Activated effector memory CD4-positive, alpha-beta T cell treated with Interleukin-2 at 50 U/mL for 16 hours (primary cell): ENCODE measurements around the gene PRKCZ.
A peak's percentile ranks its signal among the peaks of the same experiment; 100 is the strongest.

Experiments used
- DNase-seq: peaks from one replicate; pipeline ENCODE4 v3.0.0-alpha.2; 2020

The PRKCZ gene

GRCh38 chr1:2049718-2050431 lies at the start of gene PRKCZ:
Gene PRKCZ (plus strand): TSS chr1:2050411. CDS start chr1:2050631, 220 bp downstream.
- DNase-seq = peak; percentile 96

DNA sequence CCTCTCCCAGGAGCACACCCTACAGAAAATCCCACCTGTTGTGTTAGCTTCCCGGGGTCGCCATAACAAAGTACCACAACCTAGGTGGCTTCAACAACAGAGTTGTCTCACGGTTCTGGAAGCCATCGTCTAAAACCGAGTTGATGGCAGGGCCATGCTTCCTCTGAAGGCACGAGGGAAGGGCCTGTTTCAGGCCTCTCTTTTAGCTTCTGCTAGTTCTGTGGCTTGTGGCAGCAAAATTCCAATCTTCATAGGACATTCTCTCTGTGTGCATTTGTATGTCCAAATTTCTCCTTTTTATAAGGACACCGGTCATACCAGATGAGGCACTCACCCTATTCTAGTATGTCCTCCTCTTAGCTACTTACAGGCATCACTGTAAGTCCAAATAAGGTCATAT lies 49.8 kb upstream of the PRKCZ start:
- DNase-seq = no peak

DNA sequence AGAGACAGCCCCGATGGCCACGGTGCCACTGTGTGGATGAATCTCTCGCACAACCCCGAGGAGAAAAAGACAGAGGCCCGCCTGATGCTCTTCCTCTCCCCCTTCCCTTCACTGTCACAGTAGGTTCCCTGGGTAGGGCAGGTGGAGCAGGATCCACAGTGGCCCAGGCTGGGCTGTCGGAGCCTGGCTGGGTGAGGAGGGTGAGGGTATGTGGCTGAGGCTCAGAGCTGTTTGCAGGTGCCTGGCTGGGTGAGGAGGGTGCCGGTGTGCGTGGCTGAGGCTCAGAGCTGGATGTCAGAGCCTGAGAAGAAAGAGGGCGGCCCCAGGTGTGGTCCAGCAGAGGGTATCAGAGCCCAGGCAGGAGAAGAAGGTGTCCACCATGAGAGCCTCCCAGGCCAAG lies 49.4 kb upstream of the PRKCZ start:
- DNase-seq = no peak

GRCh38 chr1:2001773-2002411 lies 48.3 kb upstream of the PRKCZ start:
- no peak for DNase-seq

GRCh38 chr1:2003541-2004131 lies 46.6 kb upstream of the PRKCZ start, which contains the start of gene CFAP74:
Gene CFAP74 (minus strand): TSS chr1:2003786. CDS start chr1:1990956, 12,830 bp downstream.
- no peak for DNase-seq

GRCh38 chr1:2004856-2005255 lies 45.4 kb upstream of the PRKCZ start:
- DNase-seq = no peak

DNA sequence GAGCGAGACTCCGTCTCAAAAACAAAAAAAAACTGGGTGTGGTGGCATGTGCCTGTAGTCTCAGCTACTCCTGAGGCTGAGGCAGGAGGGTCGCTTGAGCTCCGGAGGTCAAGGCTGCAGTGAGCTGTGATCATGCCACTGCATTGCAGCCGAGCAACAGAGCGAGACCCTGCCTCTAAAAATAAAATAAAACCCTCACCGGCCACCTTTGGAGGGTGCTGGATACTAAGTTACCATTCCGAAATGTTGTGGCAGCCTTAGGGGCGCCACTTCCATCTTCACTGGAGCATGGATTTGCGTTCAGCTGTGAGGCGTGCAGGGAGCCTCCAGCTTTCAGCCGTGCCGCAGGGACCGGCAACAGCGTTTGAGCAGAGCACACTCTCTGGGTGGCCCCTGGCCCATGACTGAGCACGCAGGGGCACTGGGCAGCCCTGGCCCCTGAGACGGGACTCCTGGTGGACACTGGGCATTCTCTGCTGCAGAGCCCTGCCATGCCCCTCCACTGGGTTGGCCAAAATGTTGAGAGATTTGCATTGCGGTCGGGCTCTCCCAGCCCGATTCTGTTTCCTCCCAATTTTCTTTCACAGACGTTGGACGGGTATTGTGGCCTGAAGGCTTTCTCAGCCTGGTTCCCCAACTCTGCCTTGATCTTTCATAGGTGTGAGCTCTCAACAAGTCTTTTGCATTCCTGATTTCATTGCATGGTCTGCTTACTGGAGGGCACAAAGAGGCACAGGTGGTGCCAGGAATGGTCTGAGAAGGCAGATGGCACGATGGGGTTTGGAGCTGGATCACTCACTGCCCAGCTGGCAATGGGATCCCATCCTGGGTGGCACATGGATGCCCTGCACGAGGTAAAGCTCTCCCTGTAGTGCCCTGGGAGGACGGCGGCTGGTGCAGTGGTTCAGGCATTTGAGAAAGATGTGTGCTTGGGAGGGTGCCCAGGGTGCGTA lies 40.8 kb upstream of the PRKCZ start:
- no peak for DNase-seq

- no peak for DNase-seq
Measured at GRCh38 chr1:2014181-2014580, 36.0 kb upstream of the PRKCZ start.

DNA sequence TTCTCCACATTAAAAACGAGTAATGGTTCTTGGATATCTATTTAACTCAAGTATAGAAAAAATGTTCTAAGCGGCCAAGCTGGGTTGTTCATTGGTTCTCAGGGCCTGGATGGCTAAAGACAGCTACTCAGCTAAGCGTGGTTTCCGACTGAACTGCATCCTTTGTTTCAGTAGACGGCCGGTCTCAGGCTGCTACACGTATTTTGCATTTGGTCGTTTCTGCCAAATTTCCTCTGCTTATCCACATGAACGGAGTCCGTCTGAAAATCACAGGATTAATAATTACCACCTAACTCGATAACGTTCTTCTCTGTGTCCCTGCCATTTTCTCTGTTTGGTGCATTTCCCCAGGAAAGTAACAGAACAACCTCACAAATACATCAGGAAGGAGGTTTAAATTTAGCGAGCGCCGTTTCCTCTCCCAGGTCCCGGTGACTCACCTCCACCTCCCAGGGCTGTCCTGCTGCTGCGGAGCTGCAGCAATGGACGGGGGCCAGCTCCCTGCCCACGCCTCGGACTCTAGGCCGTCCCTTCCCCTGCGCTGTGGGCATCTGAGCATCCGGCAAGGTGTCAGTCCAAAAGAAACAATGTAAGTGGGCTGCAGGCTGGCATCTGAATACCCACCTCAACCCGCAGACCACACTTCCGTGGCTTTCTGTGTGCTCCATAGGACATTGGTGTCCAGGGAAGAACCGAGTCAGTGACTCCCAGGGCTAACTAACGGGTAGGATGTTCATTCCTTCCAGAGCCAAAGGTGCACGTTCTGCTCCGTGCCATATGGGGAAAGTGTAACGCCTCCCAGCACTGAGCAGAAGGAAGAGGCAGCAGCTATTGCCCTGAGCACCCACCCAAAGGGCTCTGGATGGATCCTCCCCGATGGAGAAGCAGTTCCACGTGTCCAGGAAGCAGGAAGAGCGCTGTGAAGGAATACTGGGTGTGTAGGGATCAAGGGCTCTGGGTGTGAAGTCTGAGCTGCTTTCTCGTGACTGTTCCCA lies 35.2 kb upstream of the PRKCZ start:
- DNase-seq = no peak

DNA sequence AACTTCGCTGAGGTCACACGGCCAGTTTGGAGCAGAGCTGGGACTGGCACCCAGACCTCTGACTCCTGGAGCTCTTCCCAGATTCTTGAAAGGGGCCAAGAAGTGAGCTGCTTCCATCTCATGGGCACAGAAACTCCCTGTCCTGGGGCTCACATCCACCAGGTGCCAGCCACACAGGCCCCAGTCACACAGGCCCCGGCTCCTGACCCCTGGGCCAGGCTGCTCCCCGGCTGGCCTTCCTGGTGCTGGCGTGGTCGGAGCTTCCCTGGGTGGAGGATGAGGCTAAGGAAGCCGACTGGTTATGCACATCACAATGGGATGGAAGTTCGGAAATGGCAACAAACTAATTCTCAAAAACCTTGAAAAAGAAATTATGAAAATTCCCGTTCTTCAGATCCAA lies 34.1 kb upstream of the PRKCZ start:
- no peak for DNase-seq

DNA sequence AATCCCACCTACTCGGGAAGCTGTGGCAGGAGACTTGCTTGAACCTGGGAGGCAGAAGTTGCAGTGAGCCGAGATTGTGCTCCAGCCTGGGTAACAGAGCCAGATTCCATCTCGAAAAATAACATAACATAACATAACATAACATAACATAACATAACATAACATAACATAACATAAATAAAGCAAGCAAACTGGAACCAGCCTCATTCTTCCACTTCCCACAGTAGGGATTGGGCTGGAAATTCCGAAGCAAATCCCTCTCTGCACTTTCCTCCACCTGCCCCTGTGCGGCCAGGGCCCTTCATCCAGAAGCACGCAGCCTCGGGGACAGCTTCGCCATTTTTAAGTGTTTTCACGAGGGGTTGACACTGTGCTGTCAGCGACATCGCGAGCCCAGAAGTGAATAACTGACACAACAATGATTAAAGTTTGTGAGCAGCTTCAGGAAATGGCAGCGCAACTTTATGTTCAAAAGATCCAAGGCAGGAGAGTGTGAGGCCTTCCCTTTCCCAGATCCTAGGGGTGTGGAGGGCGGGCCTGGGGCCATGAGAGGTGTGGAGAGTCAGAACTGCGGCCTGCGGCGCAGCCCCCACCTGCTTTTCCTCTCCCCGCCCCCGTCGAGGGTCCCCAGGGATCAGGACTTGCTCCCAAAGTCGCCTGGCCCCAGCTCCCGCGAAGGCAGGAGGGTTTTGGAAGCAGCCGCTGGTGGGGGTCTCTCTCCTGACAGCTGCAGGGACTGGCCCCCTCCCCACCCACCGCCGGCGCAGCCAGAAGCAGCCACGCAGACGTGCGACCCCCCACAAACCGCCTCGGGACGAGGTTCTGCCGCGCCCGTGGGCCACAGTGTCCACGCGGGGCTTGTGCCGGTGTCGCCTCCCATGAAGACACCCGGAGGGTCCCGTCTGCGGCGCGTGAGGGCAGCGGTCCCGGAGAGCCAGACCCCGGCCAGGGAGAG lies 31.7 kb upstream of the PRKCZ start:
- DNase-seq = no peak

DNA sequence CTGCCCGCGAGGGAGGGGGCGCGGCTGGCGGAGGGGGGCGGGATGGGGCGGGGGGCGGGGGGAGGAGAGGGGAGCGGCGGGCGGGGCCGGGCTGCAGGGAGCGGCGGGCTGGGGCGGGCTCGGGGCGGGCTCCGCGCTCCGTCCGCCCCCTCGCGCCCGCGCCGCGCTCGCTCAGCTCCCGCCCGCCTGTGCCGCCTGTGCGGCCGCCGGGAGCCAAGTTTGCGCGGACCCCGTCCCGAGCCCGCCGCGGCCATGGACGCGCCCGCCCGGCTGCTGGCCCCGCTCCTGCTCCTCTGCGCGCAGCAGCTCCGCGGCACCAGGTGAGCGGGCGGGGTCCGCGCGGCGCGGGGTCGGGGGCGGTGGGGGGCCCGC lies 31.1 kb upstream of the PRKCZ start, which contains the start of gene GABRD:
Gene GABRD (plus strand): TSS at position 174 of the 372 bp plus-strand sequence. CDS start 79 bp downstream, at position 253.
- no peak for DNase-seq

- DNase-seq = no peak
Measured at GRCh38 chr1:2019571-2020309, 30.5 kb upstream of the PRKCZ start.

DNA sequence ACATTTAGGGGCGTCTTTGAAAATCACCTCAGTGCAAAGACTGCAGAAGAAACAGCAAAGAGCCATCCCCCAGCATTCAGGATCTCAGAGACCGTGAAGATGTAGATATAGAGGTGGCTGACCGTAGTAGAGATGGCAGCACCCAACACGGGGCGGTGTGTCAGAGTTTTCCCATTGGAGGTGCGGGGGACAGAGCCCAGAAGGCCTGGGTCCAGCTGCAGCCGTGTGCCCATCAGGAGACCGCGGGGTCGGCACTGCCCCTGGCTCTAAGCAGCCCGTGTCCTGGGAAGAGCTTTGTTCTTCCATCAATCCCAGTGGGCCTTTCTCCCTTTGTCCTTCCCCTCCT lies 29.9 kb upstream of the PRKCZ start:
- no peak for DNase-seq

DNA sequence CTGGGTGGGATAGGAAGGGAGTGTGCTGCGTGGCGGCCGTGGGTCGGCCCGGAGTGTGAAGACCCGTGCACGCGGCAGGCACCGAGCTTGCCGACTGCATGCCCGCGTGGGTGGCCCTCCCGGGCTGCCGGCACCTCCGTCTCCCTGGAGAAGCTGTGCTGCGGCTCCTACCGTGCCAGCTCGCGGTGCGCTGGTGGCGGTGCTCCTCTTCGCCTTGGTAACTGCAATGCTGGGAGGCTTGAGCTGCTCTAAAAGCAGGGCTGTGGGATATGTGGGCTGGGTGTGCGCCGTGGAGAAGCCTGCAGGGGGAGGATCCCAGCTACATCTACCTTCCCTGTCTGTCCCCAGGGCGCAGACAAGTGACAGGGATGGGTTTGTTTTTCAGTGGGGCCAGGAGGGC lies 28.7 kb upstream of the PRKCZ start:
- DNase-seq = no peak

- no peak for DNase-seq
Measured at GRCh38 chr1:2022063-2022770, 28.0 kb upstream of the PRKCZ start.

DNA sequence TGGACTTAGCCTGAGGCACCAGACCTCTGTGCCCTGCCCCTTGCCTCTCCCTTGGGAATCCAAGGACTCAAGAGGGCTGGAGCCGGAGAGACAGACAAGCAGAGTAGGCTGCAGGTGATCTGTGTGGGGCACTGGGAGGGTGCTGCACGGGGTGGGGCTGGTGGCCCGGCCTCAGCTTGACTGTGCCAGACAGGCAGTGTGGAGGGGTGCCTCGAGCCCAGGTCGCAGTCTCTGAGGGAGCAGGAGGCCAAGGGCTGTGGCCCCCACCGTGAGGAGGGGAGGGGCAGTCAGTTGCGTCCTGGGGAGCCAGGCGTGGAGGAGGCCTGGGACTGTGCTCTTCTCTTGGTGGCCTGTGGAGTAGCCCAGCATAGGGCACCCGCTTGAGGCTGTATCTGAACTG lies 27.0 kb upstream of the PRKCZ start:
- DNase-seq = no peak

DNA sequence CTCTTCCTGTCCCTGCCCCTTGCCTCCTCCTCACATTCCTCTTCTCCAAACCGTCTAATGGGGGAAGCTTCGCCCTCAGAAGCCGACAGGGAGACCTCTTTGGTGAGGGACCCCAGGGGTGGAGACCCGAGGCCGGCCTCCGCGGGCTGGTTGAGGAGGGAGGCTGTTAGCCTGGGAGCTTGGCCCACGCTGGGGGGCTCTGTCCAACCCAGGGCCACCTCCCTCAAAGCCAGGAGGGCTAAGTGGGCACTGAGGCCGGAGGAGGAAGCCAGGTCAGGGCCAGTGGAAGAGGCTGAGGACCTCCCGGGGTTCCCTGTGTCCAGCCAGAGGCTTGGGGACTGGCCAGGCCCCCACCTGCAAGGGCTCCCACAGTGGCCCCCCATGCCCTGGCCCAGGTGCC lies 25.8 kb upstream of the PRKCZ start:
- DNase-seq = no peak

- DNase-seq = no peak
Measured at GRCh38 chr1:2024887-2025286, 25.3 kb upstream of the PRKCZ start.
